ENCODE results near the gene CCDC124. TPM values are rescaled to one million over a fixed set of nuclear protein-coding genes. Genes with fewer than 3 reads are reported as not detected.
"Not testable (repeated sequence)": the region's sequence is repeated elsewhere in the genome, so short reads cannot be mapped to it uniquely, and the experiment has no call there.

CCDC124 gene, protein sequence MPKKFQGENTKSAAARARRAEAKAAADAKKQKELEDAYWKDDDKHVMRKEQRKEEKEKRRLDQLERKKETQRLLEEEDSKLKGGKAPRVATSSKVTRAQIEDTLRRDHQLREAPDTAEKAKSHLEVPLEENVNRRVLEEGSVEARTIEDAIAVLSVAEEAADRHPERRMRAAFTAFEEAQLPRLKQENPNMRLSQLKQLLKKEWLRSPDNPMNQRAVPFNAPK
- total RNA-seq (10 to 100 TPM; 52.8 to 86.4 (median 73.1) TPM), polyA plus RNA-seq (100 to 1,000 TPM in 1 of 3 donors, 10 to 100 TPM in 2; 72.8 to 126 (median 99.1) TPM)

DNA sequence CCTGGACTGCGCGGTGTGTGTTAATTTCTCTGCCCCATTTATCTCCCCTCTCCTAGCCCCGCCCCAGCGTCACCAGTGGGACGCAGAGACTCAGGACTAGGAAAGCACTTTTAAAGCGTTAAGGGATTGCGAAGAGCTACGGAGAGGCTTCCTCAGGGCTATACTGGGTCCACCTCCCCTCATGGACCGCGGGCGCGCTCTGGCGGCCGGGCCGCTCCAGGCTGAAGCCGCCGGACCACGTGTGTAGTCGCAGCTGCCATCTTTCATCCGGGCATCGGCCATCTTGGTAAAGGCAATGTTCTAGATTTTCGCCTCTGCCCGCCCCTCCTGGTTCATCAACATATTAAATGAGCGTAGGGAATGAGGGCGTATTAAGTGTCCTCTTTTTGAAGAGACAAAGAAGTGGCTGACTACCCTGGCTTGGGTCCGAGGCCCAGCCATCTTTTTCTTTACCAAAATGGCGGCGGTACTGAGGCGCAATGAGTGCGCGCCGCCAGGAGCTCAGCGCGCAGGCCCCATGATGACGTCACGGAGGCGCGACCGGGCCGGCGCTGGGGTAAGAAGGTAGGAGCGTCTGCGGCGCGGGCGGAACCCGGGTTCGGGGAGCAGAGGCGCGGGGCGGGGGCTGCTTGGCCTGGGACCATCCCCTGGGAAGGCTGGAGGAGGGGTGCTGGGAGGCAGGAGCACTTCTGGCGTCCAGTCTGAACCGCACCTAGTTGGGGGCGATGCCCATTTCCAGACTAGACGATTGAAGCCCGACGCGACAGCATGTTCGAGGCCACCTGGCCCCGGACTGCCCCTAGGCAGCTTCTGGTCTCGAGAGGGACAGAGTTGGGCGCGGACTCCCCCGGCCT is at the start of gene CCDC124:
Gene CCDC124 (plus strand): TSS at position 531 of the 854 bp plus-strand sequence. CDS start 3,406 bp downstream, outside the sequence.
- 0 to 1% methylated on average over 64 of the region's 64 CpGs for WGBS, 2 donors
- TF ChIP-seq, protein P1, sequence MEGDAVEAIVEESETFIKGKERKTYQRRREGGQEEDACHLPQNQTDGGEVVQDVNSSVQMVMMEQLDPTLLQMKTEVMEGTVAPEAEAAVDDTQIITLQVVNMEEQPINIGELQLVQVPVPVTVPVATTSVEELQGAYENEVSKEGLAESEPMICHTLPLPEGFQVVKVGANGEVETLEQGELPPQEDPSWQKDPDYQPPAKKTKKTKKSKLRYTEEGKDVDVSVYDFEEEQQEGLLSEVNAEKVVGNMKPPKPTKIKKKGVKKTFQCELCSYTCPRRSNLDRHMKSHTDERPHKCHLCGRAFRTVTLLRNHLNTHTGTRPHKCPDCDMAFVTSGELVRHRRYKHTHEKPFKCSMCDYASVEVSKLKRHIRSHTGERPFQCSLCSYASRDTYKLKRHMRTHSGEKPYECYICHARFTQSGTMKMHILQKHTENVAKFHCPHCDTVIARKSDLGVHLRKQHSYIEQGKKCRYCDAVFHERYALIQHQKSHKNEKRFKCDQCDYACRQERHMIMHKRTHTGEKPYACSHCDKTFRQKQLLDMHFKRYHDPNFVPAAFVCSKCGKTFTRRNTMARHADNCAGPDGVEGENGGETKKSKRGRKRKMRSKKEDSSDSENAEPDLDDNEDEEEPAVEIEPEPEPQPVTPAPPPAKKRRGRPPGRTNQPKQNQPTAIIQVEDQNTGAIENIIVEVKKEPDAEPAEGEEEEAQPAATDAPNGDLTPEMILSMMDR (IDR thresholded peaks at IDR 0.05), result peak; percentile 70 to 90 (median 77)
- peak; percentile 93 to 99 (median 96) for TF ChIP-seq POLR2AphosphoS5 (IDR thresholded peaks at IDR 0.05)
- peak; percentile 84 to 90 for TF ChIP-seq POLR2A (IDR thresholded peaks at IDR 0.05)
- TF ChIP-seq EP300 (IDR thresholded peaks at IDR 0.05), result peak in 1 of 4 donors; percentile 1
- DNase-seq, result peak; percentile 94
- Histone ChIP-seq H3K27me3 (no peaks in the 10 kb centered on the region), H3K36me3 (peaks cover 0 to 17% (median 0%) of the 10 kb centered on the region in 4 donors), H3K9me3 (no peaks in the 10 kb centered on the region), H3K27ac (peak within 1 kb of the TSS; percentile 77 to 88 (median 84)), H3K4me3 (peak within 1 kb of the TSS; percentile 59 to 98 (median 88)), H3K4me1 (peaks cover 0 to 23% (median 21%) of the 10 kb centered on the region in 4 donors)
- intact Hi-C loops (cut with DNase I), result loop anchor here (1.0 to 2.0 kb wide), 2 partner anchors 14 to 73 kb away; partner anchors contain the start of gene RPL18A

DNA sequence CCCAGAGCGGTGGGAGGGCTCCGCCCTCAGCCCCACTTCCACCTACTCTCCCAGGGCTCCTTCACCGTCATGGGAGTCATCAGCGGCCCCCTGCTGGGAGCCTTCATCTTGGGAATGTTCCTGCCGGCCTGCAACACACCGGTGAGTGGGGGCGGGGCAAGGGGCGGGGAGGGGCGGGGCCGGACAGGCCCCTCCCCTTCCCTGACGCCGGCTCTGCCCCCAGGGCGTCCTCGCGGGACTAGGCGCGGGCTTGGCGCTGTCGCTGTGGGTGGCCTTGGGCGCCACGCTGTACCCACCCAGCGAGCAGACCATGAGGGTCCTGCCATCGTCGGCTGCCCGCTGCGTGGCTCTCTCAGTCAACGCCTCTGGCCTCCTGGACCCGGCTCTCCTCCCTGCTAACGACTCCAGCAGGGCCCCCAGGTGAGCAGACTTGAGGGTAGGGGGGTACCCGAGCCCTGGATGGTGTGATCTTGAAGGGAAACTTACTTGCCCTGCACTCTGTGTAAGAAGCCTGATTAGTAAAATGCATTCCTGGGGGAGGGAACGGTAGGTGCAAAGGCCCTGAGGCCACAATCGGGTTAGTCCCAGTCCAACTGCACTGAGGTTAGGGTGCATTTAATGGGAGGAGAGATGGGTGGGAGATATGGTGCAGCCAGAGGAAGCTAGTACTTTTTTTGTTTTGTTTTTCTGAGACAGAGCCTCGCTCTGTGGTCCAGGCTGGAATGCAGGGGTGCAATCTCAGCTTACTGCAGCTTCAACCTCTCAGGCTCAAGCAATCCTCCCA is 49.0 kb upstream of the CCDC124 start:
- Histone ChIP-seq H3K27me3 (no peaks in the 10 kb centered on the region), H3K36me3 (no peaks in the 10 kb centered on the region), H3K4me3 (no peak overlapping the region), H3K27ac (no peak overlapping the region), H3K9me3 (no peaks in the 10 kb centered on the region), H3K4me1 (no peaks in the 10 kb centered on the region)
- TF ChIP-seq POLR2A (IDR thresholded peaks at IDR 0.05) (no peak), POLR2AphosphoS5 (IDR thresholded peaks at IDR 0.05) (no peak), EP300 (IDR thresholded peaks at IDR 0.05) (no peak)
- TF ChIP-seq, protein P1 (IDR thresholded peaks at IDR 0.05), result no peak
- no peak for DNase-seq
- WGBS, 2 donors, result 75 to 81% methylated on average over 33 of the region's 33 CpGs
- intact Hi-C loops (cut with DNase I), result no loop called here

DNA sequence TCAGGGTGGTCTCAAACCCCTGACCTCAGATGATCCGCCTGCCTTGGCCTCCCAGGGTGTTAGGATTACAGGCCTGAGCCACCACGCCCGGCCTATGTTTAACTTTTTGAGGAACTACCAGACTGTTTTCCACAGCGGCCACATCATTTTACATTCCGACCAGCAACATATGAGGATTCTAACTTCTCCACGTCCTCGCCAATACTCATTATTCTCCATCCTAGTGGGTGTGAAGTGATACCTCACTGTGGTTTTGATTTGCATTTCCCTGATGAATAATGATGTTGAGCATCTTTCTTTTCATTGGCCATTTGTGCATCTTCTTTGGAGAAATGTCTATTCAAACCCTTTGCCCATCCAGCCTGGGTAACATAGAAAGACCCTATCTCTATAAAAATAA is 46.3 kb upstream of the CCDC124 start:
- WGBS, 2 donors, result 71 to 74% methylated on average over 7 of the region's 7 CpGs
- Histone ChIP-seq H3K4me1 (no peaks in the 10 kb centered on the region), H3K27ac (no peak overlapping the region), H3K27me3 (peaks cover 4 to 15% (median 6%) of the 10 kb centered on the region in 3 donors), H3K36me3 (no peaks in the 10 kb centered on the region), H3K9me3 (no peaks in the 10 kb centered on the region), H3K4me3 (no peak overlapping the region)
- DNase-seq, result no peak
- intact Hi-C loops (cut with DNase I), result no loop called here
- TF ChIP-seq, protein P1 (IDR thresholded peaks at IDR 0.05), result no peak
- TF ChIP-seq POLR2AphosphoS5 (IDR thresholded peaks at IDR 0.05) (no peak), POLR2A (IDR thresholded peaks at IDR 0.05) (no peak)

DNA sequence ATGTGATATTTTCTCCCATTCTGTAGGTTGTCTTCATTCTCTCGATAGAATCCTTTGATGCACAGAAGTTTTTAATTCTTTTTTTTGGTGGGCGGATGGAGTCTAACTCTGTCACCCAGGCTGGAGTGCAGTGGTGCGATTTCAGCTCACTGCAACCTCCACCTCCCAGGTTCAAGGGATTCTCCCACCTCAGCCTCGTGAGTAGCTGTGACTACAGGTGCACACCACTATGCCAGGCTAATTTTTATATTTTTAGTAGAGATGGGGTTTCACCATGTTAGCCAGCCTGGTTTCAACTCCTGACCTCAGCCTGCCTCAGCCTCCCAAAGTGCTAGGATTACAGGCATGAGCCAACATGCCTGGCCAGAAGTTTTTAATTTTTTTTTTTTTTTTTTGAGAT is 45.6 kb upstream of the CCDC124 start:
- H3K4me3 ChIP-seq; DNase-seq; H3K27ac ChIP-seq; H3K36me3 ChIP-seq; H3K4me1 ChIP-seq; intact Hi-C loops (cut with DNase I); H3K9me3 ChIP-seq: not testable (repeated sequence)
- 71 to 72% methylated on average over 4 of the region's 4 CpGs for WGBS, 2 donors
- H3K27me3 ChIP-seq, result peaks cover 4 to 19% (median 6%) of the 10 kb centered on the region in 3 donors
